ENCODE data around the gene FXYD7. TPM values are rescaled to one million over a fixed set of nuclear protein-coding genes. Genes with fewer than 3 reads are reported as not detected.
A peak's percentile ranks its signal among the peaks of the same experiment; 100 is the strongest.

FXYD7 gene
- total and polyA plus RNA-seq, 9 of the 15 experiments (the other 6 are each of a cell fraction or from before 2014, with no cell fraction given): 0.10 to 0.80 (median 0.31) TPM; not detected in 3

DNA sequence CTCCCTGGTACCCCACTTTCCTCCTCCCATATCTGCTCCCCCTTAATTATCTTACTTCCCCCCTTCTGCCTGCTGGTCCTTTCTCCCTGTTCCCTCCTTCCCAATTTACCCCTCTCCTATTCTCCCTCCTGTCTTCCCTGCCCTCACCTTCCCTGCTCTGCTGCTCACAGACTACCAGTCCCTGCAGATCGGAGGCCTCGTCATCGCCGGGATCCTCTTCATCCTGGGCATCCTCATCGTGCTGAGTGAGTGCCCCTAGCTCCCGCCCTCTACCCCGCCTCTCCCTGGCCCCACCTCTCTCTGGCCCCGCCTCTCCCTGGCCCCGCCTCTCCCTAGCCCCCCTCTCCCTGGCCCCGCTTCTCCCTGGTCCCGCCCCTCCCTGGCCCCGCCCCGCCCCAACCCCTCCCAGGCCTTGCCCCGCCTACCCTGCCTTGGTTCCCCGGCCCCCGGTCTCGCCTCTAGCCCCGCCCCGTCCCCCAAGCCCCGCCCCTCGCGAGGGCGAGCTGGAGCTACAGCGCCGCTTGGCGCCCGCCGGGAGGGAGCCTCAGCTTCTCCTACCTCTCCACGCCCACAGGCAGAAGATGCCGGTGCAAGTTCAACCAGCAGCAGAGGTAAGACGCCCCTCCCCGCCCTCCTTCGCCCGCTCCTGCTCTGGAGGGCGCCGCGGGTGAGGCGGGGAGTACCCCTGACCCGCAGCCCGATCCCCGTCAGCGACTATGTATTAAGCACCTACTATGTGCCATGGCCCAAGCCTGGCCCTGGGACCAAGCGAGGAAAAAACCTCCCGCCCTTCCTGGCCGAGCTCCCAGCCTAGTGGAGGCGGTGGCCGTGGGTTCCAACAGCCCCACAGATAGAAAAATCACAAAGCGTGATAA is 1.9 kb upstream of the FXYD7 start (continued):
- TF ChIP-seq SUPT5H (IDR thresholded peaks at IDR 0.05) (no peak), ZNF75A (CRISPR knock-in tag; IDR thresholded peaks at IDR 0.05) (no peak), MCM3 (IDR thresholded peaks at IDR 0.05) (no peak), ZNF77 (CRISPR knock-in tag; IDR thresholded peaks at IDR 0.05) (no peak), CBFB (CRISPR knock-in tag; IDR thresholded peaks at IDR 0.05) (no peak), POLR2G (IDR thresholded peaks at IDR 0.05; ENCODE audit: low read depth, low read length) (peak; percentile 61), L3MBTL2 (IDR thresholded peaks at IDR 0.05) (no peak), BCL6 (CRISPR knock-in tag; IDR thresholded peaks at IDR 0.05) (no peak), EGR1 (conservative IDR thresholded peaks at IDR 0.05) (peak; percentile 48), EZH2 (IDR thresholded peaks at IDR 0.05; ENCODE audit: borderline replicate concordance, low read depth, low read length) (no peak), DPF2 (IDR thresholded peaks at IDR 0.05) (no peak), GABPA (tag; conservative IDR thresholded peaks at IDR 0.05; ENCODE audit: low read depth) (no peak), ZNF347 (CRISPR knock-in tag; IDR thresholded peaks at IDR 0.05; ENCODE audit: low read depth) (no peak), TRIM24 (IDR thresholded peaks at IDR 0.05) (no peak), SMARCE1 (IDR thresholded peaks at IDR 0.05) (no peak), RBFOX2 (IDR thresholded peaks at IDR 0.05; ENCODE audit: low read depth, low read length) (peak; percentile 42; the same call in 1 of the 2 replicates), NONO (IDR thresholded peaks at IDR 0.05; ENCODE audit: low read depth in 2 of 2, low read length in 1 of 2) (no peak), ZC3H11A (IDR thresholded peaks at IDR 0.05; ENCODE audit: low read depth, low read length) (no peak)
- TF ChIP-seq, protein P1, sequence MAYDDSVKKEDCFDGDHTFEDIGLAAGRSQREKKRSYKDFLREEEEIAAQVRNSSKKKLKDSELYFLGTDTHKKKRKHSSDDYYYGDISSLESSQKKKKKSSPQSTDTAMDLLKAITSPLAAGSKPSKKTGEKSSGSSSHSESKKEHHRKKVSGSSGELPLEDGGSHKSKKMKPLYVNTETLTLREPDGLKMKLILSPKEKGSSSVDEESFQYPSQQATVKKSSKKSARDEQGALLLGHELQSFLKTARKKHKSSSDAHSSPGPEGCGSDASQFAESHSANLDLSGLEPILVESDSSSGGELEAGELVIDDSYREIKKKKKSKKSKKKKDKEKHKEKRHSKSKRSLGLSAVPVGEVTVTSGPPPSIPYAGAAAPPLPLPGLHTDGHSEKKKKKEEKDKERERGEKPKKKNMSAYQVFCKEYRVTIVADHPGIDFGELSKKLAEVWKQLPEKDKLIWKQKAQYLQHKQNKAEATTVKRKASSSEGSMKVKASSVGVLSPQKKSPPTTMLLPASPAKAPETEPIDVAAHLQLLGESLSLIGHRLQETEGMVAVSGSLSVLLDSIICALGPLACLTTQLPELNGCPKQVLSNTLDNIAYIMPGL (CRISPR knock-in tag; IDR thresholded peaks at IDR 0.05): no peak
- TF ChIP-seq, protein P2, sequence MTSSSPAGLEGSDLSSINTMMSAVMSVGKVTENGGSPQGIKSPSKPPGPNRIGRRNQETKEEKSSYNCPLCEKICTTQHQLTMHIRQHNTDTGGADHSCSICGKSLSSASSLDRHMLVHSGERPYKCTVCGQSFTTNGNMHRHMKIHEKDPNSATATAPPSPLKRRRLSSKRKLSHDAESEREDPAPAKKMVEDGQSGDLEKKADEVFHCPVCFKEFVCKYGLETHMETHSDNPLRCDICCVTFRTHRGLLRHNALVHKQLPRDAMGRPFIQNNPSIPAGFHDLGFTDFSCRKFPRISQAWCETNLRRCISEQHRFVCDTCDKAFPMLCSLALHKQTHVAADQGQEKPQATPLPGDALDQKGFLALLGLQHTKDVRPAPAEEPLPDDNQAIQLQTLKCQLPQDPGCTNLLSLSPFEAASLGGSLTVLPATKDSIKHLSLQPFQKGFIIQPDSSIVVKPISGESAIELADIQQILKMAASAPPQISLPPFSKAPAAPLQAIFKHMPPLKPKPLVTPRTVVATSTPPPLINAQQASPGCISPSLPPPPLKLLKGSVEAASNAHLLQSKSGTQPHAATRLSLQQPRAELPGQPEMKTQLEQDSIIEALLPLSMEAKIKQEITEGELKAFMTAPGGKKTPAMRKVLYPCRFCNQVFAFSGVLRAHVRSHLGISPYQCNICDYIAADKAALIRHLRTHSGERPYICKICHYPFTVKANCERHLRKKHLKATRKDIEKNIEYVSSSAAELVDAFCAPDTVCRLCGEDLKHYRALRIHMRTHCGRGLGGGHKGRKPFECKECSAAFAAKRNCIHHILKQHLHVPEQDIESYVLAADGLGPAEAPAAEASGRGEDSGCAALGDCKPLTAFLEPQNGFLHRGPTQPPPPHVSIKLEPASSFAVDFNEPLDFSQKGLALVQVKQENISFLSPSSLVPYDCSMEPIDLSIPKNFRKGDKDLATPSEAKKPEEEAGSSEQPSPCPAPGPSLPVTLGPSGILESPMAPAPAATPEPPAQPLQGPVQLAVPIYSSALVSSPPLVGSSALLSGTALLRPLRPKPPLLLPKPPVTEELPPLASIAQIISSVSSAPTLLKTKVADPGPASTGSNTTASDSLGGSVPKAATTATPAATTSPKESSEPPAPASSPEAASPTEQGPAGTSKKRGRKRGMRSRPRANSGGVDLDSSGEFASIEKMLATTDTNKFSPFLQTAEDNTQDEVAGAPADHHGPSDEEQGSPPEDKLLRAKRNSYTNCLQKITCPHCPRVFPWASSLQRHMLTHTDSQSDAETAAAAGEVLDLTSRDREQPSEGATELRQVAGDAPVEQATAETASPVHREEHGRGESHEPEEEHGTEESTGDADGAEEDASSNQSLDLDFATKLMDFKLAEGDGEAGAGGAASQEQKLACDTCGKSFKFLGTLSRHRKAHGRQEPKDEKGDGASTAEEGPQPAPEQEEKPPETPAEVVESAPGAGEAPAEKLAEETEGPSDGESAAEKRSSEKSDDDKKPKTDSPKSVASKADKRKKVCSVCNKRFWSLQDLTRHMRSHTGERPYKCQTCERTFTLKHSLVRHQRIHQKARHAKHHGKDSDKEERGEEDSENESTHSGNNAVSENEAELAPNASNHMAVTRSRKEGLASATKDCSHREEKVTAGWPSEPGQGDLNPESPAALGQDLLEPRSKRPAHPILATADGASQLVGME (CRISPR knock-in tag; IDR thresholded peaks at IDR 0.05): no peak
- TF ChIP-seq, protein P3, sequence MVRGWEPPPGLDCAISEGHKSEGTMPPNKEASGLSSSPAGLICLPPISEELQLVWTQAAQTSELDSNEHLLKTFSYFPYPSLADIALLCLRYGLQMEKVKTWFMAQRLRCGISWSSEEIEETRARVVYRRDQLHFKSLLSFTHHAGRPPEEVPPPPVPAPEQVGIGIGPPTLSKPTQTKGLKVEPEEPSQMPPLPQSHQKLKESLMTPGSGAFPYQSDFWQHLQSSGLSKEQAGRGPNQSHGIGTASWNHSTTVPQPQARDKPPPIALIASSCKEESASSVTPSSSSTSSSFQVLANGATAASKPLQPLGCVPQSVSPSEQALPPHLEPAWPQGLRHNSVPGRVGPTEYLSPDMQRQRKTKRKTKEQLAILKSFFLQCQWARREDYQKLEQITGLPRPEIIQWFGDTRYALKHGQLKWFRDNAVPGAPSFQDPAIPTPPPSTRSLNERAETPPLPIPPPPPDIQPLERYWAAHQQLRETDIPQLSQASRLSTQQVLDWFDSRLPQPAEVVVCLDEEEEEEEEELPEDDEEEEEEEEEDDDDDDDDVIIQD (CRISPR knock-in tag; IDR thresholded peaks at IDR 0.05): no peak
